Gastroesophageal sphincter (tissue), 3 donors: ENCODE data around the gene DNM3.

ENCODE experiments used
- POLR2A ChIP-seq, 2 donors: fragments of 450-650 bp; IDR thresholded peaks; one replicate each; pipeline ENCODE4 v1.6.1; 2017; ENCODE audit warnings: antibody characterized with exemption in 2 of 2, mild to moderate bottlenecking in 2 of 2, moderate library complexity in 1 of 2
- POLR2AphosphoS5 ChIP-seq: sonication (generic); formaldehyde crosslinking; IDR thresholded peaks from one replicate; pipeline ENCODE4 v1.6.1; 2017; ENCODE audit warnings: antibody characterized with exemption
- TF ChIP-seq, protein P1 (sequence below), 4 experiments: fragments of 200-600 bp in 2 of 4; fragments of 450-650 bp in 2 of 4; sonication (generic) in 1 of 4; IDR thresholded peaks; one replicate each; pipeline ENCODE4 v1.5.1; 2017 to 2019; ENCODE audit warnings: antibody characterized with exemption in 4 of 4, mild to moderate bottlenecking in 2 of 4, moderate library complexity in 2 of 4

DNA sequence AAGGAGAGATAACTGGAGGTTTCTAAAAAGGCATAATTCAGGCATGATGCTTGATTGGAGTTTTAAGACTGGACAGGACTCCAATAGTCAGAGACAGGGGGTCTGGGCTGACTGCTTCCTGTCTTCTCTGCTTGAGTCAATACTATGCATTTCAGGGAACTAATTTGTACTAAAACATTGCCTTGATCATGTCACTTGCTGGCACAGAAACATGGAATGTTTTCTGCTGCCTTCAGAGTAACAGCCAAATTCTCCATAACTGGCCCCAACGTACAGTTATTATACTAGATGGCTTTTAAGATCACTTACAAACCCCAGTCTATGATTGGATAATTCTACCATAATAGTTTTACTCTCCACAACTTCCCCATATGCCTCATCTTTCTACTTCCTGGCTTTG lies 247.0 kb downstream of the DNM3 start:
- TF ChIP-seq, protein P1, sequence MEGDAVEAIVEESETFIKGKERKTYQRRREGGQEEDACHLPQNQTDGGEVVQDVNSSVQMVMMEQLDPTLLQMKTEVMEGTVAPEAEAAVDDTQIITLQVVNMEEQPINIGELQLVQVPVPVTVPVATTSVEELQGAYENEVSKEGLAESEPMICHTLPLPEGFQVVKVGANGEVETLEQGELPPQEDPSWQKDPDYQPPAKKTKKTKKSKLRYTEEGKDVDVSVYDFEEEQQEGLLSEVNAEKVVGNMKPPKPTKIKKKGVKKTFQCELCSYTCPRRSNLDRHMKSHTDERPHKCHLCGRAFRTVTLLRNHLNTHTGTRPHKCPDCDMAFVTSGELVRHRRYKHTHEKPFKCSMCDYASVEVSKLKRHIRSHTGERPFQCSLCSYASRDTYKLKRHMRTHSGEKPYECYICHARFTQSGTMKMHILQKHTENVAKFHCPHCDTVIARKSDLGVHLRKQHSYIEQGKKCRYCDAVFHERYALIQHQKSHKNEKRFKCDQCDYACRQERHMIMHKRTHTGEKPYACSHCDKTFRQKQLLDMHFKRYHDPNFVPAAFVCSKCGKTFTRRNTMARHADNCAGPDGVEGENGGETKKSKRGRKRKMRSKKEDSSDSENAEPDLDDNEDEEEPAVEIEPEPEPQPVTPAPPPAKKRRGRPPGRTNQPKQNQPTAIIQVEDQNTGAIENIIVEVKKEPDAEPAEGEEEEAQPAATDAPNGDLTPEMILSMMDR (IDR thresholded peaks at IDR 0.05): no peak
- TF ChIP-seq POLR2A (IDR thresholded peaks at IDR 0.05): no peak
- TF ChIP-seq POLR2AphosphoS5: no peak
